Caco-2 (cell line): ENCODE data around the gene ATXN10. TPM values are rescaled to one million over a fixed set of nuclear protein-coding genes. Genes with fewer than 3 reads are reported as not detected.

Experiments used
- BruUV-seq: library from RNA; stranded (reverse); fragments of 400-500 nt; replicated peaks from 2 replicates; lab custom pipeline; 2021; lab: Mats Ljungman, UMichigan
- CTCF ChIA-PET: fragments of 300-600 bp; sonication (Branson Sonifier 250); formaldehyde crosslinking; loops from one replicate; lab custom pipeline; 2022; ENCODE audit warnings: antibody characterized with exemption; lab: Charles Lee
- POLR2A ChIA-PET: fragments of 300-600 bp; sonication (Branson Sonifier 250); formaldehyde crosslinking; loops from one replicate; lab custom pipeline; 2022; ENCODE audit warnings: antibody characterized with exemption; lab: Charles Lee
- DNase-seq, 2 experiments: peaks; one replicate each; pipeline versions ENCODE4 v3.0.0 to v3.0.0-alpha.2; 2020 to 2022
- H3K27me3 ChIP-seq: replicated peaks from 2 replicates; pipeline ENCODE4 v1.6.0; 2011; ENCODE audit warnings: low read length; ENCODE audit not compliant: control insufficient read depth, insufficient read depth
- H3K36me3 ChIP-seq: 2 replicates; pipeline ENCODE4 v1.5.1; 2011; ENCODE audit warnings: low read length; ENCODE audit not compliant: control insufficient read depth, insufficient read depth
- H3K4me1 ChIP-seq: fragments of 250-450 bp; sonication (Bioruptor Pico); 2 replicates; pipeline ENCODE4 v1.5.1; 2020; ENCODE audit warnings: mild to moderate bottlenecking
- H3K4me3 ChIP-seq: 2 replicates; pipeline ENCODE4 v1.5.1; 2011; ENCODE audit warnings: low read depth, mild to moderate bottlenecking, control low read depth, low read length
- H3K9me3 ChIP-seq: fragments of 250-450 bp; sonication (Bioruptor Pico); 2 replicates; pipeline ENCODE4 v1.5.1; 2020; ENCODE audit warnings: mild to moderate bottlenecking, moderate library complexity
- H3K27ac Mint-ChIP-seq: one replicate; pipeline ENCODE4 v1.8.0; 2022; ENCODE audit warnings: mixed read lengths; ENCODE audit not compliant: unreplicated experiment
- H3K27me3 Mint-ChIP-seq: one replicate; pipeline ENCODE4 v1.8.0; 2022; ENCODE audit warnings: mixed read lengths; ENCODE audit not compliant: insufficient read depth, unreplicated experiment
- H3K36me3 Mint-ChIP-seq: one replicate; pipeline ENCODE4 v1.8.0; 2022; ENCODE audit warnings: mild to moderate bottlenecking, mixed read lengths; ENCODE audit not compliant: insufficient read depth, unreplicated experiment
- H3K4me1 Mint-ChIP-seq: one replicate; pipeline ENCODE4 v1.8.0; 2022; ENCODE audit warnings: low read depth, mixed read lengths; ENCODE audit not compliant: unreplicated experiment
- H3K4me3 Mint-ChIP-seq: one replicate; pipeline ENCODE4 v1.8.0; 2022; ENCODE audit warnings: mild to moderate bottlenecking, moderate library complexity, mixed read lengths; ENCODE audit not compliant: unreplicated experiment
- H3K9me3 Mint-ChIP-seq: one replicate; pipeline ENCODE4 v1.8.0; 2022; ENCODE audit warnings: mixed read lengths; ENCODE audit not compliant: unreplicated experiment
- CTCF ChIP-seq, 2 experiments: fragments of 200-600 bp in 1 of 2; IDR thresholded peaks; 1 replicate in 1 of 2; 2 replicates in 1 of 2; pipeline versions ENCODE4 v1.5.1 to v1.8.0; 2011 to 2022; ENCODE audit warnings: antibody characterized with exemption in 1 of 2, control low read depth in 1 of 2, inconsistent platforms in 1 of 2, low read depth in 1 of 2, low read length in 1 of 2, mild to moderate bottlenecking in 1 of 2, moderate library complexity in 1 of 2; ENCODE audit not compliant: insufficient read depth in 1 of 2, severe bottlenecking in 1 of 2, unreplicated experiment in 1 of 2
- intact Hi-C: fragments of 100-400 bp; cut with micrococcal nuclease; formaldehyde crosslinking; loops from one replicate; pipeline ENCODE4 v1.10.0; 2022; ENCODE audit not compliant: unreplicated experiment
- total RNA-seq: library from RNA; stranded (reverse); gene quantifications from 2 replicates; pipeline ENCODE4 v1.2.3, GENCODE V29; 2022

ATXN10 gene
- total RNA-seq, 1 experiment from 2014 or later: 155 TPM

DNA sequence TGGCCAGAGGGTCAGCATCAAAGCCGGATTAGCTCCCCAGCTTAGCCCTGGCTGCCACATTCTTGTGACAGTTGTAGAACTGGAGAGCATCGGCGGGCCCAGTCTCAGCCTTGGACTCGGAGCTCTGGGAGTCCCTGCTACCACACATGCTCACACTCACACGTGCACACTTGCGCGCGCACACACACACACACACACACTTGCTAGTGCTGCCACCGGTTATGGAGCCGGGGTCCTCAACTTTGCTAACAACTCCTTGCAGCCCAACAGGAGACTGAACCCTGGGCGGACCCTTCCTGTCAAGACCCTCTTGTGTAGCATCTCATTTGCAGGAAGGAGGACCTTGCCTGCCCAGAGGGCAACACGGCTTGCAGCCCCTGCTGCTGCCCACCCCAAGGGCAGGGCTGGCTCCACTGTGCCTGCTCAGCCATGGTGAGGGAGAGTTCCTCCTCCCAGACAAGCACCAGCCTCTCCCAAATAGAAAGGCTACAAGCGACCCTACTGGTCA, 197.8 kb downstream of the ATXN10 start:
- no peaks in the 10 kb centered on the region for H3K4me1 Mint-ChIP-seq
- Histone ChIP-seq H3K27me3 (peaks cover 2% of the 10 kb centered on the region; the same call in 1 of the 2 replicates), H3K9me3 (peaks cover 13% of the 10 kb centered on the region), H3K36me3 (no peaks in the 10 kb centered on the region), H3K4me1 (no peaks in the 10 kb centered on the region), H3K4me3 (no peak overlapping the region)
- peaks cover 13% of the 10 kb centered on the region for H3K9me3 Mint-ChIP-seq
- no peak for TF ChIP-seq CTCF (IDR thresholded peaks at IDR 0.05; ENCODE audit: insufficient read depth in 1 of 2, low read depth in 1 of 2, low read length in 1 of 2, severe bottlenecking in 1 of 2, unreplicated experiment in 1 of 2)
- DNase-seq: no peak
- H3K36me3 Mint-ChIP-seq: no peaks in the 10 kb centered on the region
- H3K4me3 Mint-ChIP-seq: no peak overlapping the region
- POLR2A ChIA-PET: no interaction called here
- H3K27me3 Mint-ChIP-seq: peaks cover 21% of the 10 kb centered on the region
- CTCF ChIA-PET: interaction anchor here (0.6 kb wide), 1 partner anchor 137 kb away, joined by 3 read pairs; no protein-coding TSS in a partner anchor
- no peak overlapping the region for H3K27ac Mint-ChIP-seq
- intact Hi-C loops: loop anchor here (10.0 kb wide), 1 partner anchor 225 kb away; no protein-coding TSS in a partner anchor
- BruUV-seq: no TSS peak

DNA sequence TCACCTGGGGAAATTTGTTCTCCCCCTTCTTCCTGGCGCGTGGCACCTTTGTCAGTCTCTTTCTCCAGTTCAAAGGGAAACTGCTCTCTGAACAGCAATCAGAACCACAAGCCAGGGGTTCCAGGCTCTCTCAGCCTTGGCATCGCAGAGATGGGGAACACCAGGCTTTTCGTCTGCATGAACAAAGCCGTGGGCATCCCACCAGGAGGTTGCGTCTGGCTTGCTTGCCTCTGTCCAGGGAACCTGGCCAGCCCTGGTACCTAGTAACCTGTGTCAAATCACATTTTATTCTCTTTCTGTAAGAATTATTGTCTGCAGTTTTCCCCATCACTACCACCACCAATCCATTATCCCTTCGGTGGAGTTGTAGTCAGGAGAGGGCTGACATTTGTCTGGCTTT, 198.4 kb downstream of the ATXN10 start:
- no TSS peak for BruUV-seq
- Mint-ChIP-seq H3K4me3 (no peak overlapping the region), H3K27ac (no peak overlapping the region), H3K36me3 (no peaks in the 10 kb centered on the region), H3K4me1 (no peaks in the 10 kb centered on the region), H3K27me3 (peaks cover 21% of the 10 kb centered on the region), H3K9me3 (peaks cover 13% of the 10 kb centered on the region)
- no peak for TF ChIP-seq CTCF (IDR thresholded peaks at IDR 0.05; ENCODE audit: insufficient read depth in 1 of 2, low read depth in 1 of 2, low read length in 1 of 2, severe bottlenecking in 1 of 2, unreplicated experiment in 1 of 2)
- ChIA-PET POLR2A (interaction anchor here (0.5 kb wide), 1 partner anchor 17 kb away, joined by 3 read pairs; no protein-coding TSS in a partner anchor), CTCF (no interaction called here)
- no peak for DNase-seq
- peaks cover 2% of the 10 kb centered on the region; the same call in 1 of the 2 replicates for H3K27me3 ChIP-seq
- H3K4me3 ChIP-seq: no peak overlapping the region
- H3K4me1 ChIP-seq: no peaks in the 10 kb centered on the region
- peaks cover 13% of the 10 kb centered on the region for H3K9me3 ChIP-seq
- no peaks in the 10 kb centered on the region for H3K36me3 ChIP-seq
- intact Hi-C loops: no loop called here

GRCh38 chr22:45871721-45872120, 200.1 kb downstream of the ATXN10 start:
- no peaks in the 10 kb centered on the region for H3K36me3 Mint-ChIP-seq
- ChIA-PET POLR2A (no interaction called here), CTCF (no interaction called here)
- no TSS peak for BruUV-seq
- intact Hi-C loops: no loop called here
- H3K27me3 ChIP-seq: peaks cover 2% of the 10 kb centered on the region; the same call in 1 of the 2 replicates
- TF ChIP-seq CTCF (IDR thresholded peaks at IDR 0.05; ENCODE audit: insufficient read depth in 1 of 2, low read depth in 1 of 2, low read length in 1 of 2, severe bottlenecking in 1 of 2, unreplicated experiment in 1 of 2): no peak
- H3K27me3 Mint-ChIP-seq: peaks cover 21% of the 10 kb centered on the region
- H3K36me3 ChIP-seq: no peaks in the 10 kb centered on the region
- H3K9me3 Mint-ChIP-seq: peaks cover 13% of the 10 kb centered on the region
- peaks cover 13% of the 10 kb centered on the region for H3K9me3 ChIP-seq
- H3K4me3 ChIP-seq: no peak overlapping the region
- no peak for DNase-seq
- H3K4me3 Mint-ChIP-seq: no peak overlapping the region
- H3K4me1 ChIP-seq: no peaks in the 10 kb centered on the region
- H3K4me1 Mint-ChIP-seq: no peaks in the 10 kb centered on the region
- H3K27ac Mint-ChIP-seq: no peak overlapping the region
